ENCODE measurements around the gene CFAP20DC. TPM values are rescaled to one million over a fixed set of nuclear protein-coding genes. Genes with fewer than 3 reads are reported as not detected.

The CFAP20DC gene
- total and polyA plus RNA-seq, 2 of the 8 experiments (the other 6 are each of a cell fraction or from before 2014, with no cell fraction given) = 2.2 to 2.8 TPM

DNA sequence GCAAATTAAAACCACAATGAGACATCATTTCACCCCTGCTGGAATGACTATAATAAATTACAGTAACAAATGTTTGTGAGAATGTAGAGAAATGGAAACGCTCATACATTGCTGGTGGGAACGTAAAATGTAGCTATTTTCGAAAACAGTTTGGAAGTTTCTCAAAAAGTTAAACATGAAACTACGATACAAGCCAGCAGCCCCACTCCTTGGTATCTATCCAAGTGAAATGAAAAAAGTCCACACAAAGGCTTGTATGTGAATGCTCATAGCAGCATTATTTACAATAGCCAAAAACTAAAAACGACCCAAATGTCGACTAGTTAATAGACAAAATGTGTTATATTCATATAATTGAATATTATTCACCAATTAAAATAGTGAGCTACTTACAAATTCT is 22.9 kb upstream of the CFAP20DC start (continued):
- TF ChIP-seq FOSL1 (IDR thresholded peaks at IDR 0.05; ENCODE audit: insufficient read depth, low read depth, low read length) = no peak
- no peak for TF ChIP-seq TAF7 (optimal IDR thresholded peaks at IDR 0.05; ENCODE audit: borderline replicate concordance, low read depth, low read length)
- TF ChIP-seq HDAC6 (IDR thresholded peaks at IDR 0.05; ENCODE audit: low read depth, low read length) = no peak
- TF ChIP-seq TCF12 (IDR thresholded peaks at IDR 0.05; ENCODE audit: low read depth, low read length) = no peak

All from H1 (cell line).